Esophagus squamous epithelium (tissue), 5 donors: ENCODE results near the gene SSH2. TPM values are rescaled to one million over a fixed set of nuclear protein-coding genes. Genes with fewer than 3 reads are reported as not detected.

ENCODE experiments used
- DNase-seq: peaks from one replicate; lab custom pipeline; 2025; lab: John Stamatoyannopoulos, UW
- H3K27ac ChIP-seq, 4 donors: fragments of 200-600 bp; sonication (generic); one replicate each; pipeline ENCODE4 v1.5.1; 2016 to 2019; ENCODE audit warnings: mild to moderate bottlenecking in 1 of 4
- H3K27me3 ChIP-seq, 4 donors: fragments of 200-600 bp; sonication (generic); 1 replicate in 3 of 4; 2 replicates in 1 of 4; pipeline versions ENCODE4 v1.5.1 to v1.6.0; 2017 to 2021; ENCODE audit warnings: antibody characterized with exemption in 1 of 4
- H3K36me3 ChIP-seq, 3 donors: fragments of 200-600 bp; sonication (generic); one replicate each; pipeline ENCODE4 v1.5.1; 2016 to 2019
- H3K4me1 ChIP-seq, 3 donors: fragments of 200-600 bp; sonication (generic); one replicate each; pipeline ENCODE4 v1.5.1; 2017 to 2019
- H3K4me3 ChIP-seq, 4 donors: fragments of 200-600 bp; sonication (generic); 1 replicate in 3 of 4; 2 replicates in 1 of 4; pipeline ENCODE4 v1.5.1; 2016 to 2019; ENCODE audit warnings: mild to moderate bottlenecking in 2 of 4, moderate library complexity in 1 of 4
- H3K9me3 ChIP-seq, 3 donors: fragments of 200-600 bp; sonication (generic); one replicate each; pipeline ENCODE4 v1.5.1; 2016 to 2019
- CTCF ChIP-seq, 6 experiments: fragments of 450-650 bp in 4 of 6; fragments of 200-600 bp in 2 of 6; sonication (generic) in 2 of 6; IDR thresholded peaks; one replicate each; pipeline ENCODE4 v1.5.1; 2016 to 2019; ENCODE audit warnings: antibody characterized with exemption in 6 of 6, mild to moderate bottlenecking in 4 of 6, moderate library complexity in 4 of 6
- POLR2A ChIP-seq, 4 donors: fragments of 450-650 bp; IDR thresholded peaks; one replicate each; pipeline ENCODE4 v1.6.1; 2017; ENCODE audit warnings: antibody characterized with exemption in 4 of 4, mild to moderate bottlenecking in 4 of 4, moderate library complexity in 3 of 4
- WGBS, 2 donors: methylation state at CpG; one replicate each; pipeline ENCODE4 v1.1.5; 2018; 5-methylcytosine and 5-hydroxymethylcytosine counted together
- intact Hi-C: fragments of 100-400 bp; cut with DNase I; formaldehyde crosslinking; loops from one replicate; pipeline ENCODE4 v1.15.0; 2022
- total RNA-seq, 4 donors: library from RNA; depleted of rRNA; stranded (reverse); fragments of >200 nt; gene quantifications; one replicate each; pipeline ENCODE4 v1.1.0, GENCODE V29; 2016
- donor health status: DM: yes; HTN: yes; CAD: no.

The SSH2 gene
- total RNA-seq, 4 donors from 2014 or later: 9.4 to 29.4 (median 13.2) TPM

DNA sequence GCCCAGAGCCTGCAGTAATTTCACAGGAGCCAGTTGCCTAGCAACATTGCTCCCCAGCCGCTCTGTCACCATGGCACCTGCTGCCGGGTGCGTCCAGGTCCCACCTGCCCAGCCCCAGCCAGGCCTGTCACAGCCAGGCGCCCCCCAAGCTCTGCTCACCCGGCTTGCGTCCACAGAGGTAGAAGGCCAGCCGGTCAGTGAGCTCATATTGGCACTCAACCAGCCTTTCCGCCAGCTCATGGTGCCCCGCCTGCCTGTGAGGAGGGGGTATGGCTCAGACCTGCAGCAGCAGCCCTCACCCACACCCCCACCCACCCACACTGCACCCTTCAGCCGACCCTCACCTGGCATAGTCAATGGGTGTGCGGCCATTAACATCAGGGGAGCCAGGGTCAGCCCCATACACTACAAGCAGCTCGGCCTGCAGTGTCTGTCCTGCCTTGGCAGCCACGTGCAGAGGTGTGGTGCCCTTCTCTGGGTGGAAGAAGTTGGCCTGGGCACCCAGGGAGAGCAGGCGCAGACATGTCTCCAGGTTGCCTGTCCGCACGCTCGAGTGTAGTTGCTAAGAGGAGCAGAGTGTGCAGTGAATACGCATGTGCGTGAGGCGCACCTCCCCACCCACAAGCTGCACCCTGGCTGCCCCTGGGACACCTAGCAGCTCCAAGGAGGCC lies 348.3 kb downstream of the SSH2 start:
- H3K4me3 ChIP-seq: no peak overlapping the region
- no peak for TF ChIP-seq POLR2A (IDR thresholded peaks at IDR 0.05)
- no peak for TF ChIP-seq CTCF (IDR thresholded peaks at IDR 0.05)
- no peaks in the 10 kb centered on the region for H3K9me3 ChIP-seq
- peaks cover 56 to 97% (median 59%) of the 10 kb centered on the region in 3 donors for H3K4me1 ChIP-seq
- WGBS, 2 donors: 49 to 64% methylated on average over 4 to 6 of the region's 20 CpGs
- intact Hi-C loops: no loop called here
- DNase-seq: no peak
- peak overlapping the region; percentile 52 to 93 (median 80) for H3K27ac ChIP-seq
- H3K36me3 ChIP-seq: peaks cover 4 to 62% (median 28%) of the 10 kb centered on the region in 3 donors
- no peaks in the 10 kb centered on the region for H3K27me3 ChIP-seq

DNA sequence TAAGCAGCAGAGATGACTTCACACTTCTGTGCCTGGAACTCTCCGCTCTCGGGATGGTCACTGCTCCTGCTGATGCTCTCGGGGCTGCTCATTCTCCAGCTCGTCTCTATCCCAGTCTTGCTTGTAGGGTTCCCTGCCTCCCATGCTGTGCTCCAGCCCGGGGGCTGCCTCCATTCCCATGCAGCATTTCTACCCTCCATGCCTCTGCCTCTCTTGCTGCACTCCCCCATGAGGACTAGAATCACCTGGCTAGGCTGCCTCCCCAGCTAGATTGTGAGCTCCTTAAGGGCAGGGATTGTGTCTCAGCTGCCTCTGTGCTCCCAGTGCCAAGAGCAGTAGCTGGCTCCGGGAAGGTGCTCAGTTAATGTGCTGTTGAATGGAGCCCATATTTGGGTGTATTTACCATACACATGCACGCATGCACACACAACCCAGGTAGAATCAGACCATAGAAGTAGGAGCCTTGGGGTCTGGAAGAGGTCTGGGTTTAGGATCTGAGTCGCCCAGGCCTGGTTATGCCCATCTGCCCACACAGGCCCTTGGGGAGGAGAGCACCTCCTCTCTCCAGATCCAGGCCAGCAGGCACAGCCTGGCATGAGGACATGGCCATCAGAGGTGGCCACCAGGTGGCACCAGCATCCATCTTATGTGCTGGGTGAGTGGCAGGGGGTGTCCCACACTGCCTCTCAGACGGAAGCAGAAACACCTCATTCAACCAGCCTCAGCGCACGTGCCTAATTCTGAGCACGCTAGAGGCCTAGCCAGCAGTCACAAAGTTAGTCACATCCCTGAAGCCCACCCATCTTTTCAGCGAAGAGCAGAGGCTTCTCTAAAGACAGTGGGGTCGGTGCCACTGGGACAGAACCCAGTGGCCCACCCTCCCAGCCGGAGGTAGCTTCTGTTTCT lies 349.9 kb downstream of the SSH2 start:
- TF ChIP-seq POLR2A (IDR thresholded peaks at IDR 0.05) (no peak), CTCF (IDR thresholded peaks at IDR 0.05) (peak; percentile 81 to 96 (median 93))
- intact Hi-C loops: no loop called here

GRCh38 chr17:29578626-29579485 lies 351.2 kb downstream of the SSH2 start:
- Histone ChIP-seq H3K27me3 (no peaks in the 10 kb centered on the region), H3K9me3 (no peaks in the 10 kb centered on the region), H3K4me3 (no peak overlapping the region), H3K4me1 (peaks cover 38 to 69% (median 44%) of the 10 kb centered on the region in 3 donors), H3K27ac (peak overlapping the region in 2 of 4 donors; percentile 49 to 55), H3K36me3 (peaks cover 21 to 91% (median 51%) of the 10 kb centered on the region in 3 donors)
- DNase-seq: no peak
- 73 to 74% methylated on average over 8 to 11 of the region's 14 CpGs for WGBS, 2 donors
- TF ChIP-seq CTCF (IDR thresholded peaks at IDR 0.05) (no peak), POLR2A (IDR thresholded peaks at IDR 0.05) (no peak)
- intact Hi-C loops: no loop called here

More for the DNA sequence above, 349.9 kb downstream of the SSH2 start:
- Histone ChIP-seq H3K4me3 (no peak overlapping the region), H3K9me3 (no peaks in the 10 kb centered on the region), H3K4me1 (peaks cover 51 to 81% (median 53%) of the 10 kb centered on the region in 3 donors), H3K27me3 (no peaks in the 10 kb centered on the region), H3K36me3 (peaks cover 20 to 78% (median 44%) of the 10 kb centered on the region in 3 donors), H3K27ac (peak overlapping the region in 3 of 4 donors; percentile 54 to 93 (median 70))
- 45 to 48% methylated on average over 14 to 15 of the region's 15 CpGs for WGBS, 2 donors
- no peak for DNase-seq

GRCh38 chr17:29577385-29578211 lies 352.4 kb downstream of the SSH2 start:
- Histone ChIP-seq H3K4me1 (peaks cover 31 to 67% (median 34%) of the 10 kb centered on the region in 3 donors), H3K9me3 (no peaks in the 10 kb centered on the region), H3K27me3 (no peaks in the 10 kb centered on the region), H3K4me3 (no peak overlapping the region), H3K27ac (peak overlapping the region in 2 of 4 donors; percentile 55 to 65), H3K36me3 (peaks cover 21 to 97% (median 51%) of the 10 kb centered on the region in 3 donors)
- intact Hi-C loops: no loop called here
- 70 to 100% methylated on average over 1 to 3 of the region's 22 CpGs for WGBS, 2 donors
- DNase-seq: no peak
- TF ChIP-seq POLR2A (IDR thresholded peaks at IDR 0.05) (no peak), CTCF (IDR thresholded peaks at IDR 0.05) (no peak)
